Measurements from ENCODE around the gene UBL4B. TPM values are rescaled to one million over a fixed set of nuclear protein-coding genes. Genes with fewer than 3 reads are reported as not detected.

The UBL4B gene
- total RNA-seq, 4 donors from 2014 or later: 0.59 TPM; not detected in 3

DNA sequence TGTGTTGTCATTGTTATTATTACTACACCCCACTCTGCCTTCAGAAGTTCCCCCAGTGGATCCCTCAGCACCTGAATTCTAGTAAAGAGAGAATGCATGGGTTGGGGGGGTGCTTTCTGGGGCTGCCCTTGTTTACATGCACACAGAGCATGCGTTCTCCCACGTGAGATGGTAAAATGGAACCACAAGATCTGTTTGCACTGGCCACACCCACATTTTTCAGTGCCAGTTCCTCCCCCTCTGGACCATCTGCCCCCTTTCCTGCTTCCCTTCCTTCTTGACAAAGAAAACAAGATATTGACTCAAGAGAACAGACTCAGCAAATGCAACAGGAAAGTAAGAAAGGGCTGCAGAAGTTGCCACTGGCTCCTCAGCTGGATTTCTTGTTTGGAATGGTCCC lies 46.9 kb downstream of the UBL4B start:
- no peaks in the 10 kb centered on the region for H3K36me3 ChIP-seq
- 18 to 33% methylated on average over 2 of the region's 2 CpGs for WGBS, 2 donors
- DNase-seq: no peak
- no peaks in the 10 kb centered on the region for H3K9me3 ChIP-seq
- peaks cover 0 to 38% (median 0%) of the 10 kb centered on the region in 4 donors for H3K27me3 ChIP-seq
- peaks cover 0 to 5% (median 0%) of the 10 kb centered on the region in 3 donors for H3K4me1 ChIP-seq
- no peak overlapping the region for H3K27ac ChIP-seq
- intact Hi-C loops (cut with DNase I): no loop called here
- TF ChIP-seq POLR2A (IDR thresholded peaks at IDR 0.05): no peak
- TF ChIP-seq, protein P1, sequence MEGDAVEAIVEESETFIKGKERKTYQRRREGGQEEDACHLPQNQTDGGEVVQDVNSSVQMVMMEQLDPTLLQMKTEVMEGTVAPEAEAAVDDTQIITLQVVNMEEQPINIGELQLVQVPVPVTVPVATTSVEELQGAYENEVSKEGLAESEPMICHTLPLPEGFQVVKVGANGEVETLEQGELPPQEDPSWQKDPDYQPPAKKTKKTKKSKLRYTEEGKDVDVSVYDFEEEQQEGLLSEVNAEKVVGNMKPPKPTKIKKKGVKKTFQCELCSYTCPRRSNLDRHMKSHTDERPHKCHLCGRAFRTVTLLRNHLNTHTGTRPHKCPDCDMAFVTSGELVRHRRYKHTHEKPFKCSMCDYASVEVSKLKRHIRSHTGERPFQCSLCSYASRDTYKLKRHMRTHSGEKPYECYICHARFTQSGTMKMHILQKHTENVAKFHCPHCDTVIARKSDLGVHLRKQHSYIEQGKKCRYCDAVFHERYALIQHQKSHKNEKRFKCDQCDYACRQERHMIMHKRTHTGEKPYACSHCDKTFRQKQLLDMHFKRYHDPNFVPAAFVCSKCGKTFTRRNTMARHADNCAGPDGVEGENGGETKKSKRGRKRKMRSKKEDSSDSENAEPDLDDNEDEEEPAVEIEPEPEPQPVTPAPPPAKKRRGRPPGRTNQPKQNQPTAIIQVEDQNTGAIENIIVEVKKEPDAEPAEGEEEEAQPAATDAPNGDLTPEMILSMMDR (IDR thresholded peaks at IDR 0.05): no peak
- no peak overlapping the region for H3K4me3 ChIP-seq

DNA sequence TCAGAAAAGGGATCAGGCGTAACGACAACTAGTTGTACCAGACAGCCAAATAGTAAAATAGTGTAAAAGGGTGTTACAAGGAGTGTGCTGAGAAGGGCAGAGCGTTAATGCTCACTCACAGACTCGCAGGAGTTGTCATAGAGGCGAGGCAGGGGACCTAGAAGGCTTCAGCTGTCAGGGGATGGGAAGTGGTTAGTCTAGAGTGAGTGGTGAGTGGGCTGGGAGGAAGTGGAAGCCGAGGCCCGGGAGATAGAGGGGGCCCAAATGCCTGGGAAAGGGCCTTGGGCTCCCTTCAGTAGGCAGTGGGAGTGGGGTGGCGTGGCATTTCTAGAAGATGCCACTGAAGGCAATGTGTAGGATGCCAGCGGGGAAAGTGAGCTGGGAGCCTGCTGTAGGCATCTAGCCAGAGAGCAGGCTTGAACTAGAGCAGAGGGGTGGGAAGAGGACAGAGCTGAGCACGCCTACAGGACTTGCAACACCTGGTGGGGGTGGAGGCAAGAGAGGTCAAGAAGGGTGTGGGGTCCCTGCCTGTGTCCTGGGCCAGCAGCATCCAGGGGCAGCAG lies 48.4 kb downstream of the UBL4B start:
- intact Hi-C loops (cut with DNase I): no loop called here
- no peak for DNase-seq
- TF ChIP-seq POLR2A (IDR thresholded peaks at IDR 0.05): no peak
- TF ChIP-seq, protein P1 (IDR thresholded peaks at IDR 0.05): no peak
- H3K27me3 ChIP-seq: peaks cover 0 to 23% (median 0%) of the 10 kb centered on the region in 4 donors
- WGBS, 2 donors: 46 to 50% methylated on average over 10 of the region's 10 CpGs
- H3K27ac ChIP-seq: no peak overlapping the region
- no peaks in the 10 kb centered on the region for H3K36me3 ChIP-seq
- peaks cover 0 to 5% (median 0%) of the 10 kb centered on the region in 3 donors for H3K4me1 ChIP-seq
- no peaks in the 10 kb centered on the region for H3K9me3 ChIP-seq
- no peak overlapping the region for H3K4me3 ChIP-seq

DNA sequence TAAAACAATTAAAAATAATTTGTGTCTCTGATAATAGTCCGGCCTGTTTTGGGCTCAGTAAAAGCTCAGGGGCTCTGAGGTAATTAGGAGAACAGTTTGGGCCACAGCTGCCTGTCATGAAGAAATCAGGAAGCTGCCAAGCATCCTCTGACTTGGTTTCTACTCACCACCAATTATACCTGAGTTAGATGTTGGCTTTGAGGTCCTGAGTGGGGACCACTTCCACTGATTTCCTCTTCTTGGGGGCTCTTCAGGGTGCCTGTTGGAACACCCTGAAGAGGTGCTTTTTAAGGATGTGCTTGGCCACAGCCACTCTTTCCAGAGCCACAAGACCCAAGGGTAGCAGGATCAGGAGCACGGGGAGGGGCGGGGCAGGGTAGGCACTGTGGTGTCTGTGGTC lies 48.9 kb downstream of the UBL4B start:
- no peaks in the 10 kb centered on the region for H3K36me3 ChIP-seq
- no peak for DNase-seq
- WGBS, 2 donors: 79 to 93% methylated on average over 1 to 3 of the region's 3 CpGs
- H3K4me3 ChIP-seq: no peak overlapping the region
- H3K4me1 ChIP-seq: peaks cover 0 to 5% (median 0%) of the 10 kb centered on the region in 3 donors
- no peak overlapping the region for H3K27ac ChIP-seq
- no peaks in the 10 kb centered on the region for H3K9me3 ChIP-seq
- TF ChIP-seq POLR2A (IDR thresholded peaks at IDR 0.05): no peak
- TF ChIP-seq, protein P1 (IDR thresholded peaks at IDR 0.05): no peak
- intact Hi-C loops (cut with DNase I): no loop called here
- H3K27me3 ChIP-seq: peaks cover 0 to 18% (median 0%) of the 10 kb centered on the region in 4 donors

DNA sequence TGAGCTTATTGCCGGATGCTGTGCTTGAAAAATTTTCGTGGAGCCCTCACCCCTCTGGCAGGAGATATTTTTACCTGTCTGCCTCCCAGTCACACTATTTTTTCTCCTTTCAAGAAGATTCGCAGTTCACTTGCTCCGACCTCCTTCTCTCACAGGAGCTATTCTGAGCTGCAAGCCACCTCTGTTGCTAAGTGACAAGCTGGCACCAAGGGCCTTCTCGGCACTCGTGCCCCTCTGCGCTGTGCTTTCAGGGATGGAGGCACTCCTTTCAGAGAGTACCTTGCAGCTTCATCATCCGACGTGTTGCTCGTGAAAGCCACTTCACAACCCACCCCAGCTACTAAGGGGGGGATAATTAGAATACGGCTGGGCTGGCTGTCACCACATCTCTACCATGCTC lies 49.6 kb downstream of the UBL4B start:
- H3K27ac ChIP-seq: no peak overlapping the region
- no peak for TF ChIP-seq POLR2A (IDR thresholded peaks at IDR 0.05)
- TF ChIP-seq, protein P1 (IDR thresholded peaks at IDR 0.05): no peak
- peaks cover 0 to 12% (median 0%) of the 10 kb centered on the region in 4 donors for H3K27me3 ChIP-seq
- H3K4me1 ChIP-seq: peaks cover 0 to 5% (median 0%) of the 10 kb centered on the region in 3 donors
- intact Hi-C loops (cut with DNase I): no loop called here
- no peak for DNase-seq
- H3K4me3 ChIP-seq: no peak overlapping the region
- WGBS, 2 donors: 75 to 83% methylated on average over 8 to 10 of the region's 11 CpGs
- no peaks in the 10 kb centered on the region for H3K9me3 ChIP-seq
- H3K36me3 ChIP-seq: no peaks in the 10 kb centered on the region

Other genes starting within 250 kb of the UBL4B start
- 10 to 100 TPM in 3 of 4 donors, 1 to 10 TPM in 1; 7.6 to 34.8 (median 15.9) TPM for gene CSF1, start 201.6 kb upstream of the UBL4B start, total RNA-seq
- gene AHCYL1, start 127.7 kb upstream of the UBL4B start, total RNA-seq: 10 to 100 TPM; 49.7 to 60.3 (median 53.0) TPM
- 10 to 100 TPM; 25.9 to 44.4 (median 34.8) TPM for gene STRIP1, start 77.8 kb upstream of the UBL4B start, total RNA-seq
- under 1 TPM in 1 of 4 donors, not detected in 3; 0.57 TPM for gene ALX3, start 41.8 kb upstream of the UBL4B start, total RNA-seq
- under 1 TPM; 0.11 to 0.29 (median 0.23) TPM for gene SLC6A17, start 38.1 kb downstream of the UBL4B start, total RNA-seq
- gene KCNC4, start 97.9 kb downstream of the UBL4B start, total RNA-seq: 10 to 100 TPM in 1 of 4 donors, 1 to 10 TPM in 3; 4.2 to 10.9 (median 6.5) TPM
- 10 to 100 TPM; 10.5 to 39.5 (median 23.0) TPM for gene RBM15, start 226.9 kb downstream of the UBL4B start, total RNA-seq